Mammary microvascular endothelial cell (primary cell): ENCODE measurements around the gene IFIT3. TPM values are rescaled to one million over a fixed set of nuclear protein-coding genes. Genes with fewer than 3 reads are reported as not detected.

Experiments used
- total RNA-seq: library from RNA; depleted of rRNA; stranded (reverse); fragments of >200 nt; gene quantifications from 2 replicates; pipeline ENCODE4 v1.2.3, GENCODE V29; 2015

The IFIT3 gene
- 61.5 and 61.6 TPM in 2 replicates for total RNA-seq

GRCh38 chr10:89327803-89328441 lies at the start of gene IFIT3:
TSS of gene IFIT3 (plus strand) at chr10:89327997. CDS start at chr10:89328074, 77 bp downstream.

GRCh38 chr10:89301721-89302445 lies 25.9 kb upstream of the IFIT3 start, which contains the start of gene IFIT2:
TSS of gene IFIT2 (plus strand) at chr10:89302046. CDS start at chr10:89302124, 78 bp downstream.

GRCh38 chr10:89377705-89378637 lies 50.2 kb downstream of the IFIT3 start, which contains the start of gene IFIT1B:
TSS of gene IFIT1B (plus strand) at chr10:89378056. CDS start at chr10:89378136, 80 bp downstream.

Other genes starting within 250 kb of the IFIT3 start
- 4.4 and 6.7 TPM in 2 replicates for gene CH25H, start 120.7 kb upstream of the IFIT3 start, total RNA-seq
- gene LIPA, start 76.2 kb upstream of the IFIT3 start, total RNA-seq = 49.4 and 54.9 TPM in 2 replicates
- 5.5 and 5.9 TPM in 2 replicates for gene IFIT2, start 26.0 kb upstream of the IFIT3 start, total RNA-seq
- 0.34 TPM in 1 of 2 replicates, not detected in the other for gene IFIT1B, start 50.1 kb downstream of the IFIT3 start, total RNA-seq
- gene IFIT1, start 64.6 kb downstream of the IFIT3 start, total RNA-seq = 33.7 and 44.0 TPM in 2 replicates
- gene IFIT5, start 86.6 kb downstream of the IFIT3 start, total RNA-seq = 17.1 and 19.8 TPM in 2 replicates
- not detected in 2 replicates for gene SLC16A12, start 207.6 kb downstream of the IFIT3 start, total RNA-seq